RWPE1 (cell line): ENCODE measurements around the gene SHH.
A peak's percentile ranks its signal among the peaks of the same experiment; 100 is the strongest.

ENCODE experiments used
- CTCF ChIA-PET: fragments of 350-600 bp; sonication (Branson Sonifier 250); formaldehyde crosslinking; extraction: SDS; loops from one replicate; lab custom pipeline; 2021; lab: Yijun Ruan, JAX
- POLR2A ChIA-PET: fragments of 400-600 bp; formaldehyde crosslinking; extraction: SDS; loops from one replicate; lab custom pipeline; 2020; ENCODE audit warnings: antibody characterized with exemption; ENCODE audit not compliant: low non-redundant PET; lab: Yijun Ruan, JAX
- DNase-seq: peaks from one replicate; pipeline ENCODE4 v3.0.0; 2012; ENCODE audit warnings: low spot score
- H3K27ac ChIP-seq: fragments of 450-650 bp; 2 replicates; pipeline ENCODE4 v1.5.1; 2017
- CTCF ChIP-seq: fragments of 450-650 bp; conservative IDR thresholded peaks from 2 replicates; pipeline ENCODE4 v1.5.1; 2017; ENCODE audit warnings: low read depth, mild to moderate bottlenecking

The SHH gene

GRCh38 chr7:155756322-155756721 lies 55.9 kb downstream of the SHH start:
- POLR2A ChIA-PET: no interaction called here

GRCh38 chr7:155755026-155755425 lies 57.2 kb downstream of the SHH start:
- POLR2A ChIA-PET: no interaction called here

More at GRCh38 chr7:155756322-155756721, 55.9 kb downstream of the SHH start:
- no peak for DNase-seq
- no peak overlapping the region for H3K27ac ChIP-seq
- CTCF ChIA-PET: no interaction called here
- no peak for TF ChIP-seq CTCF

GRCh38 chr7:155754165-155754564 lies 58.1 kb downstream of the SHH start:
- POLR2A ChIA-PET: interaction anchor here (0.6 kb wide), 1 partner anchor 16 kb away, joined by 7 read pairs; no protein-coding TSS in a partner anchor
- CTCF ChIA-PET: no interaction called here
- no peak for TF ChIP-seq CTCF
- H3K27ac ChIP-seq: no peak overlapping the region
- DNase-seq: no peak

More at GRCh38 chr7:155755026-155755425, 57.2 kb downstream of the SHH start:
- DNase-seq: no peak
- TF ChIP-seq CTCF: no peak
- CTCF ChIA-PET: no interaction called here
- no peak overlapping the region for H3K27ac ChIP-seq

- POLR2A ChIA-PET: interaction anchor here (0.6 kb wide), 1 partner anchor 17 kb away, joined by 7 read pairs; no protein-coding TSS in a partner anchor
- CTCF ChIA-PET: no interaction called here
- no peak for TF ChIP-seq CTCF
These were observed 58.8 kb downstream of the SHH start for GRCh38 chr7:155753446-155753965.

GRCh38 chr7:155752756-155753445 lies 59.4 kb downstream of the SHH start:
- peak overlapping the region; percentile 7; the same call in 1 of the 2 replicates for H3K27ac ChIP-seq
- no peak for TF ChIP-seq CTCF
- ChIA-PET CTCF (no interaction called here), POLR2A (no interaction called here)
- no peak for DNase-seq

More at GRCh38 chr7:155753446-155753965, 58.8 kb downstream of the SHH start:
- no peak for DNase-seq
- peak overlapping the region; percentile 7; the same call in 1 of the 2 replicates for H3K27ac ChIP-seq

- ChIA-PET POLR2A (no interaction called here), CTCF (no interaction called here)
- no peak for DNase-seq
- TF ChIP-seq CTCF: no peak
- H3K27ac ChIP-seq: no peak overlapping the region
These were observed 60.9 kb downstream of the SHH start for GRCh38 chr7:155751409-155751808.
